SK-N-SH (cell line): Measurements from ENCODE around the gene SMAD3. TPM values are rescaled to one million over a fixed set of nuclear protein-coding genes. Genes with fewer than 3 reads are reported as not detected.

ENCODE experiments used
- CTCF ChIA-PET: fragments of 300-600, 350-600 bp; formaldehyde crosslinking; extraction: SDS; loops from one replicate; lab custom pipeline; 2021; lab: Yijun Ruan, JAX
- POLR2A ChIA-PET: fragments of 350-600 bp; sonication (Branson Sonifier 250); formaldehyde crosslinking; extraction: SDS; loops from one replicate; lab custom pipeline; 2020; ENCODE audit warnings: antibody characterized with exemption, inconsistent platforms; lab: Yijun Ruan, JAX
- DNase-seq: peaks from one replicate; pipeline ENCODE4 v3.0.0; 2012
- H2AFZ ChIP-seq: fragments of 200-600 bp; sonication (generic); 2 replicates; pipeline ENCODE4 v1.8.1; 2016; ENCODE audit warnings: antibody characterized with exemption, mild to moderate bottlenecking, low read depth
- H3F3A ChIP-seq: fragments of 200-600 bp; sonication (generic); replicated peaks from 2 replicates; pipeline ENCODE3; 2016; ENCODE audit warnings: antibody characterized with exemption, mild to moderate bottlenecking; ENCODE audit not compliant: insufficient read depth
- H3K27ac ChIP-seq, 2 experiments: fragments of 200-500 bp in 1 of 2; fragments of 200-600 bp in 1 of 2; sonication (Bioruptor generic) in 1 of 2; sonication (generic), shearing (Covaris generic) in 1 of 2; 2 replicates each; pipeline versions ENCODE4 v1.5.1 to v1.6.1; 2014 to 2016; ENCODE audit warnings: low read depth in 2 of 2, inconsistent platforms in 1 of 2, low read length in 1 of 2, mild to moderate bottlenecking in 1 of 2, mixed read lengths in 1 of 2
- H3K27me3 ChIP-seq: fragments of 200-600 bp; sonication (generic), shearing (Covaris generic); 2 replicates; pipeline ENCODE4 v1.6.1; 2016; ENCODE audit warnings: mixed run types; ENCODE audit not compliant: insufficient read depth
- H3K36me3 ChIP-seq, 2 experiments: fragments of 200-500 bp in 1 of 2; fragments of 200-600 bp in 1 of 2; sonication (Bioruptor generic) in 1 of 2; sonication (generic) in 1 of 2; replicated peaks in 1 of 2; 2 replicates each; pipeline versions ENCODE3 to v1.5.1; 2014 to 2016; ENCODE audit warnings: low read length in 1 of 2, mild to moderate bottlenecking in 1 of 2; ENCODE audit not compliant: insufficient read depth in 2 of 2, control insufficient read depth in 1 of 2
- H3K4me1 ChIP-seq, 2 experiments: fragments of 200-500 bp in 1 of 2; fragments of 200-600 bp in 1 of 2; sonication (Bioruptor generic) in 1 of 2; sonication (generic), shearing (Covaris generic) in 1 of 2; 2 replicates each; pipeline versions ENCODE4 v1.5.1 to v1.6.1; 2014 to 2016; ENCODE audit warnings: low read depth in 1 of 2, low read length in 1 of 2, mixed run types in 1 of 2; ENCODE audit not compliant: insufficient read depth in 2 of 2, control insufficient read depth in 1 of 2
- H3K4me2 ChIP-seq: fragments of 200-600 bp; sonication (generic), shearing (Covaris generic); 2 replicates; pipeline ENCODE4 v1.6.1; 2017; ENCODE audit warnings: mixed run types
- H3K4me3 ChIP-seq, 2 experiments: fragments of 200-500 bp in 1 of 2; fragments of 200-600 bp in 1 of 2; sonication (Bioruptor generic) in 1 of 2; sonication (generic), shearing (Covaris generic) in 1 of 2; 2 replicates each; pipeline versions ENCODE4 v1.5.1 to v1.8.1; 2014 to 2016; ENCODE audit warnings: low read depth in 2 of 2, inconsistent platforms in 1 of 2, low read length in 1 of 2, mild to moderate bottlenecking in 1 of 2, mixed read lengths in 1 of 2, moderate library complexity in 1 of 2
- H3K79me2 ChIP-seq: fragments of 200-600 bp; sonication (generic); 2 replicates; pipeline ENCODE4 v1.8.1; 2017; ENCODE audit warnings: mild to moderate bottlenecking; ENCODE audit not compliant: insufficient read depth
- H3K9ac ChIP-seq: fragments of 200-600 bp; sonication (generic); 2 replicates; pipeline ENCODE4 v1.6.1; 2017; ENCODE audit warnings: mixed run types
- H3K9me2 ChIP-seq: fragments of 200-600 bp; sonication (generic); 2 replicates; pipeline ENCODE4 v1.6.1; 2017; ENCODE audit warnings: mixed run types
- H3K9me3 ChIP-seq: fragments of 200-600 bp; sonication (generic); 2 replicates; pipeline ENCODE4 v1.6.1; 2017; ENCODE audit warnings: mixed run types, mild to moderate bottlenecking, moderate library complexity
- H4K20me1 ChIP-seq: fragments of 200-600 bp; sonication (generic); 2 replicates; pipeline ENCODE4 v1.6.1; 2017; ENCODE audit warnings: mild to moderate bottlenecking, mixed run types; ENCODE audit not compliant: insufficient read depth
- CHD2 ChIP-seq: fragments of 150-350 bp; IDR thresholded peaks from 2 replicates; pipeline ENCODE4 v1.6.1; 2018; ENCODE audit warnings: low read length; ENCODE audit not compliant: partially characterized antibody
- ELF1 ChIP-seq: IDR thresholded peaks from 2 replicates; pipeline ENCODE4 v1.4.0; 2012
- FOXJ3 ChIP-seq: sonication (generic); formaldehyde crosslinking; IDR thresholded peaks from 2 replicates; pipeline ENCODE4 v1.5.1; 2020; ENCODE audit warnings: mild to moderate bottlenecking, missing genetic modification reagents
- FOXM1 ChIP-seq: IDR thresholded peaks from 2 replicates; pipeline ENCODE4 v1.4.0; 2012; ENCODE audit warnings: low read depth, mild to moderate bottlenecking
- IRF3 ChIP-seq: fragments of 150-350 bp; IDR thresholded peaks from 2 replicates; pipeline ENCODE4 v1.6.1; 2016; ENCODE audit warnings: mild to moderate bottlenecking, low read depth, low read length
- JUND ChIP-seq: IDR thresholded peaks from 2 replicates; pipeline ENCODE4 v1.4.0; 2012
- MEF2A ChIP-seq: IDR thresholded peaks from 2 replicates; pipeline ENCODE4 v1.4.0; 2012; ENCODE audit warnings: low read depth, borderline replicate concordance
- NFIC ChIP-seq: IDR thresholded peaks from 2 replicates; pipeline ENCODE4 v1.4.0; 2012; ENCODE audit warnings: borderline replicate concordance
- NRF1 ChIP-seq: IDR thresholded peaks from 2 replicates; pipeline ENCODE4 v1.6.1; 2012; ENCODE audit warnings: low read depth, mild to moderate bottlenecking, low read length
- PBX3 ChIP-seq: IDR thresholded peaks from 2 replicates; pipeline ENCODE4; 2012
- RAD21 ChIP-seq: IDR thresholded peaks from 2 replicates; pipeline ENCODE4 v1.6.1; 2012; ENCODE audit warnings: mild to moderate bottlenecking, low read length
- REST ChIP-seq: IDR thresholded peaks from 2 replicates; pipeline ENCODE4 v1.6.1; 2012; ENCODE audit warnings: mild to moderate bottlenecking, low read depth, low read length, moderate library complexity
- RFX5 ChIP-seq: IDR thresholded peaks from 2 replicates; pipeline ENCODE4 v1.6.1; 2012; ENCODE audit warnings: mild to moderate bottlenecking, improper control_type of control experiment, low read length
- RXRA ChIP-seq: IDR thresholded peaks from 2 replicates; pipeline ENCODE4 v1.4.0; 2012; ENCODE audit warnings: low read depth, mild to moderate bottlenecking, borderline replicate concordance
- SIN3A ChIP-seq: IDR thresholded peaks from 2 replicates; pipeline ENCODE4 v1.6.1; 2012; ENCODE audit warnings: low read depth, mild to moderate bottlenecking, low read length, moderate library complexity, borderline replicate concordance
- SMC3 ChIP-seq: IDR thresholded peaks from 2 replicates; pipeline ENCODE4 v1.6.1; 2012; ENCODE audit warnings: low read depth, low read length, improper control_type of control experiment
- TAF1 ChIP-seq: IDR thresholded peaks from 2 replicates; pipeline ENCODE4 v1.6.1; 2012; ENCODE audit warnings: low read depth, mild to moderate bottlenecking, low read length, moderate library complexity, borderline replicate concordance
- TCF12 ChIP-seq: IDR thresholded peaks from 2 replicates; pipeline ENCODE4 v1.4.0; 2012
- USF1 ChIP-seq: IDR thresholded peaks from 2 replicates; pipeline ENCODE4 v1.4.0; 2012; ENCODE audit warnings: low read depth, borderline replicate concordance
- USF2 ChIP-seq: fragments of 150-350 bp; IDR thresholded peaks from 2 replicates; pipeline ENCODE4 v1.6.1; 2017; ENCODE audit warnings: antibody characterized with exemption, low read length, low read depth, borderline replicate concordance
- WGBS: methylation state at CpG from one replicate; pipeline ENCODE4 v1.1.6; 2017; ENCODE audit warnings: low lambda C conversion rate; 5-methylcytosine and 5-hydroxymethylcytosine counted together
- polyA plus RNA-seq, 3 experiments: library from polyadenylated mRNA; depleted of rRNA; stranded (reverse); fragments of >200 nt; gene quantifications; 2 replicates each; pipeline ENCODE4 v1.2.3, GENCODE V29; 2012

The SMAD3 gene
- polyA plus RNA-seq, 1 of the 3 experiments (the other 2 are of a cell fraction), result 19.5 TPM

- Histone ChIP-seq H3K4me2 (no peak overlapping the region), H3F3A (no peaks in the 10 kb centered on the region), H3K9me3 (no peaks in the 10 kb centered on the region), H3K4me1 (peaks cover 14 to 28% of the 10 kb centered on the region in 2 experiments; a peak in 2 of 4 replicates), H3K9ac (no peak overlapping the region), H3K4me3 (no peak overlapping the region), H3K9me2 (no peaks in the 10 kb centered on the region), H2AFZ (no peak overlapping the region), H3K36me3 (peaks cover 0 to 17% of the 10 kb centered on the region in 2 experiments), H3K27me3 (no peaks in the 10 kb centered on the region), H3K27ac (no peak overlapping the region), H4K20me1 (no peaks in the 10 kb centered on the region), H3K79me2 (peaks cover 89% of the 10 kb centered on the region)
- ChIA-PET POLR2A (no interaction called here), CTCF (interaction anchor here (2.0 kb wide), 1 partner anchor 84 kb away, joined by 6 read pairs; no protein-coding TSS in a partner anchor)
- DNase-seq, result no peak
- WGBS, result 95% methylated on average over 2 of the region's 2 CpGs
- no peak for TF ChIP-seq SIN3A
- no peak for TF ChIP-seq NRF1
- no peak for TF ChIP-seq REST
- TF ChIP-seq USF2, result no peak
- no peak for TF ChIP-seq TCF12
- no peak for TF ChIP-seq MEF2A
- TF ChIP-seq CHD2, result no peak
- TF ChIP-seq RFX5, result no peak
- TF ChIP-seq JUND, result no peak
- no peak for TF ChIP-seq SMC3
- no peak for TF ChIP-seq RXRA
- TF ChIP-seq PBX3, result no peak
- no peak for TF ChIP-seq FOXM1
- TF ChIP-seq FOXJ3 (CRISPR knock-in tag), result no peak
- TF ChIP-seq ELF1, result no peak
- no peak for TF ChIP-seq USF1
- no peak for TF ChIP-seq RAD21
- TF ChIP-seq NFIC, result no peak
- no peak for TF ChIP-seq IRF3
- no peak for TF ChIP-seq TAF1
Measured at GRCh38 chr15:67156426-67156825, 91.0 kb downstream of the SMAD3 start.
